HG03575 (cell line): Measurements from ENCODE around the gene SSH3.

Experiments used
- ATAC-seq: cut with Tn5 transposase; IDR thresholded peaks from one replicate; pipeline ENCODE4 v1.9.1; 2021; ENCODE audit not compliant: unreplicated experiment, insufficient number of reproducible peaks, low FRiP score; ENCODE audit errors: extremely low read depth

The SSH3 gene

DNA sequence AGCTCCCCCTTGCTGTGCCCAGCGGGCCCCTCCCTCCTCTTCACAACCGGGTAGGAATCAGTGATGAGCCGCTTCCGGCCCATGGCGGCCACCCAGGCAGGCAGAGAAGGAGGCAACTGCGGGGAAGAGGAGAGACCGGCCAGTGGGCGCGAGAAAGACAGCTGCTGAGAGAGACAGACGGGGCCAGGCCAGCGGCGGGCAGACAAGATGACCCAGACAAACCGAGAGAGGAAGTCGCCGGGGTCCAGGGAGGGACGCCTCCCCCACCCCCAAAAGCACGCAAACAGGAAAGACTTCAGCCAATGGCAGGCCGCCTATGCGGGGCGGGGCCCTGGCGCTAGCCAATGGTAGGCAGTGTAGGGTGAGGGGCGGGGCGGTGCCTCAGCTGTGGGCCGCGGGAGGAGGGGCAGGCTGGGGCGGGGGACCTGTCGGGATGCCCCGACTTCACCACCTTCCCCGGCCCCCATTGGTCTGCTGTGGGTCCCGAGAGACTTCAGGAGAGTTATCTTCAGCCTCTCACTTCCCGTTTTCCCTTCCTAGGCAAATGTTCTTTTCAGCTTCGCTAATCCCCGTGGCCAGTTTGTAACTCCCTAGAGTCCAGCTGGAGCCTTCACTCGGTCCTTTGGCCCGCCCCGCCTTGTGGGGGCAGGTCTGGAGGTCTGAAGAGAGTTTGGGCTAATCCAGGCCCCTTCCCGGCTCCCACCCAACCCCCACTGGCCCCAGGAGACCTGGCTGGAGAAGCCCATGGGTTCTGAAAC is 50.2 kb downstream of the SSH3 start, which contains the start of gene POLD4:
TSS of gene POLD4 (minus strand) at position 230 of the 758 bp plus-strand sequence. CDS start at position 83, 147 bp downstream.
- peak; percentile 44 for ATAC-seq

DNA sequence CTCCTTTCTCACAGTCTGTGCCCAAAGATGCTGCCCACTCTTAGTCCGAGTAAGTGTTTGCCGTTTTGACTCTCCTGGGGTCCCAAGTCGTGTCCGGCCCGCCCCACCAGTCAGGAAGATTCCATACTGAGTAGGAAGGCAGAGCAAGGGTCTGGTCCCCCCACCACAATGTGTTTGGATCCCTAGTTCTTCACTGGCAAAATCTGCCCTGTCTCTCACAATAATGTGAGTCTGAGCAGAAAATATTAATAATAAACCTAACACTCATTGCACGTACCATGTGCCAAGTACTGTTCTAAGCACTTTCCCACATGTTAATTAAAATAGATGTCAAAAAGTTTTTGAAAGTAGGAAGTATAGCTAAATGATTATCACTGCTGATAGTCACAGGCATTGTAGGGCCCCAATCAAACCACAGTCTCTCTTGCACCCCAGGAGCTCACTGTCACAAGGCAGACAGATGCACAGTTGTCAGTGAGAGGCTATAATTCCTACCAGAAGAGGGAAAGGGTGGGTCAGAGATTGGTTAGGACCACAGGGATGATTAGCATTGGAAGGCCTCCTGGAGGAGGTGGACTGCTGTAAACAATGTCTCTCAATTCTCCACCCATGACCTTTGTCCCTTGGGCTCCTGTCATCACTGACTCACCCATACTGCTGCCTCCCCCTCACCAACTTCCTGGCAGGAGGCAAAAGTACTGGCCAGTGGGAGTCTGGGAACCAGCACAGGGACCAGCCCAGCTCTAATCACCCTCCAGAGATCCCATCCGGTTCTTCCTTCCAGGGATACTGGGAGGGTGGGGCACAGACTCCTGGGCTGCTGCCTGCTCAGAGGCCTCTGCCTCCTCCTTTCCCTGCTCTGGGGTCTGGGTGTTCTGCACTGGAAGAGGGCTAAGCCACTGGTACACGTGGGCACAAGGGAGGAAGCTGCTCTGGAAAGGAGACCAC is 51.0 kb downstream of the SSH3 start:
- ATAC-seq = no peak

GRCh38 chr11:67355023-67355793 is 51.9 kb downstream of the SSH3 start:
- no peak for ATAC-seq

- ATAC-seq = no peak
These were observed 52.6 kb downstream of the SSH3 start for GRCh38 chr11:67355794-67356386.

DNA sequence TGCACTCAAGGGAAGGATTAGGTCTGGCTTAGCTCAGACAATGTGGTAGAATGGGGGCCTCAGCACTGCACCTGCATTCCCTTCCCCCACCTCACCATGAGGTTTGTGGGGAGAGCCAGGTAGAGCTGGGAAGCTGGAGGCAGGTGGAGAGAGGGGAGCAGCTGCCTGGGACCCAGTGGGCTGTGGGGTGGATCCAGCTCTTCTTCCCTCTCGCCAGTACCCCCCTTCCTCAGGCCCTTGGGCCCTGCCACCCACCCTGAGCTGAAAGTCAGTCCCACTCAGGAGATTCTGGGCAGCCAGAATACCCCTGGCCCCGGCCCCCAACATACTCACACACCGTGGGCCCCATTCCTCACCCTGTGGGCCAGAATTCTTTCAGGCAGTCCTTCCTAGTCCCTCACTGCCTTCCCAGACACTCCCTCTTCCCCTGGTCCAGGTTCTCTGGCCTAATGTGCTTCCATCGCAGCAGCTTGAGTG is 53.1 kb downstream of the SSH3 start:
- no peak for ATAC-seq

DNA sequence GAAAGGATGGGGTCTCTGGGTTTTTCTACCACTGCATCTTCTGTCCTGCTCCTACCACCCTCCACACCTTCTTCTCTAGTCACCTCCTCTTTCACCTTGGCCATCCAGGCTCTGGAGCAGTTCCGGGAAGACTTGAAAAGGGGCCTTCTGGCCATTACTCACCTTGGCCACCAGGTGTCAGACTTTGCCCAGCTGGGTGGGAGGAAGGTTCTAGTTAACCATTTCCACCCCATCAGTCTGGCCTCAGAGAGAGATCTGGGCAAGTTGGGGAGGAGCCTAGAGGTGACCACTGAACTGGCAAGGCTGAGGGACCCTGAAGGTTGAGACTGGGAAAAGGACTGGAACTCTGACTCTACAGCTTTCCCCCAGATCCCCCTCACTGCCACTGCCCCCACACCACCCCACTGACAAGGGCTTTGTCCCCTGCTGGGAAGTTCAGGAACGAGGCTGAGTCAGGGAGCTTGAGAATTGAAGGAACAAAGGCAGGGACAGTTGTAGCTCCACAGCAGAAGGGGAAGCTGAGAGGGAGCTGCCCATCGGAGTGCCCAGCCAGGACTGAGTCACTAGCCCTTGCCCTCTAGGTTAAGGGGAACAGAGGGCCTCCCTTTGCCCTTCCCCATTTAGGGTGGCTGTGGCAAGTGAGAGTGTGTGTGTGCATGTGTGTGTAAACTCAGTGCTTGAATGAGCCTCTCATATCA is 53.7 kb downstream of the SSH3 start:
- no peak for ATAC-seq

GRCh38 chr11:67357831-67358670 is 54.7 kb downstream of the SSH3 start:
- ATAC-seq = no peak
